Neural cell (in vitro differentiated cells): ENCODE measurements around the gene KREMEN2.

ENCODE experiments used
- EP300 ChIP-seq: fragments of 450-650 bp; conservative IDR thresholded peaks from 2 replicates; pipeline ENCODE4 v1.6.1; 2014; ENCODE audit warnings: antibody characterized with exemption, mild to moderate bottlenecking, moderate library complexity; ENCODE audit not compliant: poor library complexity, severe bottlenecking
- EZH2 ChIP-seq: fragments of 200-600, 300-800 bp; shearing (Covaris generic), sonication (generic); IDR thresholded peaks from 2 replicates; pipeline ENCODE4 v1.6.1; 2014; ENCODE audit warnings: antibody characterized with exemption, low read length, borderline replicate concordance, mild to moderate bottlenecking; ENCODE audit not compliant: insufficient read depth, poor library complexity, severe bottlenecking
- MXI1 ChIP-seq: fragments of 450-650 bp; conservative IDR thresholded peaks from 2 replicates; pipeline ENCODE4 v1.6.1; 2014; ENCODE audit warnings: antibody characterized with exemption, mild to moderate bottlenecking; ENCODE audit not compliant: poor library complexity, severe bottlenecking
- POLR2AphosphoS5 ChIP-seq: IDR thresholded peaks from 2 replicates; pipeline ENCODE4 v1.6.1; 2012
- RAD21 ChIP-seq: fragments of 450-650 bp; conservative IDR thresholded peaks from 2 replicates; pipeline ENCODE4 v1.6.1; 2014; ENCODE audit warnings: antibody characterized with exemption, mild to moderate bottlenecking, moderate library complexity
- REST ChIP-seq: IDR thresholded peaks from 2 replicates; pipeline ENCODE4 v1.6.1; 2012; ENCODE audit warnings: borderline replicate concordance
- SMC3 ChIP-seq: fragments of 450-650 bp; conservative IDR thresholded peaks from 2 replicates; pipeline ENCODE4 v1.6.1; 2014; ENCODE audit warnings: antibody characterized with exemption, mild to moderate bottlenecking, moderate library complexity; ENCODE audit not compliant: poor library complexity
- TAF1 ChIP-seq: IDR thresholded peaks from 2 replicates; pipeline ENCODE4 v1.6.1; 2012; ENCODE audit warnings: low read depth
- TF ChIP-seq, protein P1 (sequence below): fragments of 450-650 bp; IDR thresholded peaks from 2 replicates; pipeline ENCODE4 v1.5.1; 2014; ENCODE audit warnings: antibody characterized with exemption, mild to moderate bottlenecking, moderate library complexity; ENCODE audit not compliant: poor library complexity, severe bottlenecking

- TF ChIP-seq, protein P1, sequence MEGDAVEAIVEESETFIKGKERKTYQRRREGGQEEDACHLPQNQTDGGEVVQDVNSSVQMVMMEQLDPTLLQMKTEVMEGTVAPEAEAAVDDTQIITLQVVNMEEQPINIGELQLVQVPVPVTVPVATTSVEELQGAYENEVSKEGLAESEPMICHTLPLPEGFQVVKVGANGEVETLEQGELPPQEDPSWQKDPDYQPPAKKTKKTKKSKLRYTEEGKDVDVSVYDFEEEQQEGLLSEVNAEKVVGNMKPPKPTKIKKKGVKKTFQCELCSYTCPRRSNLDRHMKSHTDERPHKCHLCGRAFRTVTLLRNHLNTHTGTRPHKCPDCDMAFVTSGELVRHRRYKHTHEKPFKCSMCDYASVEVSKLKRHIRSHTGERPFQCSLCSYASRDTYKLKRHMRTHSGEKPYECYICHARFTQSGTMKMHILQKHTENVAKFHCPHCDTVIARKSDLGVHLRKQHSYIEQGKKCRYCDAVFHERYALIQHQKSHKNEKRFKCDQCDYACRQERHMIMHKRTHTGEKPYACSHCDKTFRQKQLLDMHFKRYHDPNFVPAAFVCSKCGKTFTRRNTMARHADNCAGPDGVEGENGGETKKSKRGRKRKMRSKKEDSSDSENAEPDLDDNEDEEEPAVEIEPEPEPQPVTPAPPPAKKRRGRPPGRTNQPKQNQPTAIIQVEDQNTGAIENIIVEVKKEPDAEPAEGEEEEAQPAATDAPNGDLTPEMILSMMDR = no peak
- TF ChIP-seq TAF1 (no peak), MXI1 (no peak), RAD21 (no peak), REST (no peak), EZH2 (no peak), POLR2AphosphoS5 (no peak), EP300 (no peak), SMC3 (no peak)
Measured at GRCh38 chr16:2953706-2954627, 10.1 kb upstream of the KREMEN2 start.
